Colonic mucosa (tissue), 4 donors: ENCODE measurements around the gene HINT3. TPM values are rescaled to one million over a fixed set of nuclear protein-coding genes. Genes with fewer than 3 reads are reported as not detected.

Experiments used
- DNase-seq: peaks from one replicate; pipeline ENCODE4 v3.0.0-alpha.2; 2020
- H3K27ac ChIP-seq: fragments of 200-600 bp; one replicate; pipeline ENCODE4 v1.8.0; 2021
- H3K27me3 ChIP-seq: fragments of 200-600 bp; one replicate; pipeline ENCODE4 v1.8.0; 2021
- H3K36me3 ChIP-seq: fragments of 200-600 bp; one replicate; pipeline ENCODE4 v1.8.0; 2021
- H3K4me1 ChIP-seq: fragments of 200-600 bp; one replicate; pipeline ENCODE4 v1.8.0; 2021; ENCODE audit warnings: mild to moderate bottlenecking
- H3K4me3 ChIP-seq: fragments of 200-600 bp; one replicate; pipeline ENCODE4 v1.8.0; 2021
- H3K9ac ChIP-seq, 2 donors: one replicate each; pipeline ENCODE4 v1.7.0; 2013; ENCODE audit warnings: control low read depth in 2 of 2, low read depth in 2 of 2, low read length in 2 of 2
- H3K9me3 ChIP-seq: fragments of 200-600 bp; one replicate; pipeline ENCODE4 v1.8.0; 2021
- intact Hi-C: fragments of 100-400 bp; cut with DNase I; formaldehyde crosslinking; loops from one replicate; pipeline ENCODE4 v1.14.1; 2022
- total RNA-seq, 2 donors: library from RNA; stranded (reverse); fragmentation: NEBNext Ultra II Directional in 1 of 2; extraction: Animal tissue kit (Norgen Biotek cat#: 25700) in 1 of 2; gene quantifications; one replicate each; pipeline ENCODE4 v1.2.1, GENCODE V29; 2021
- TF ChIP-seq, protein P1 (sequence below): fragments of 200-600 bp; IDR thresholded peaks from one replicate; pipeline ENCODE4 v1.8.0; 2022; ENCODE audit warnings: antibody characterized with exemption, mild to moderate bottlenecking
- donor health status: healthy.
- donor health status: DM: no; HTN: no; CAD: no.
- donor health status: DM: no; HTN: no; CAD: no.

The HINT3 gene
- total RNA-seq, 2 donors from 2014 or later, result 17.1 to 38.5 TPM

DNA sequence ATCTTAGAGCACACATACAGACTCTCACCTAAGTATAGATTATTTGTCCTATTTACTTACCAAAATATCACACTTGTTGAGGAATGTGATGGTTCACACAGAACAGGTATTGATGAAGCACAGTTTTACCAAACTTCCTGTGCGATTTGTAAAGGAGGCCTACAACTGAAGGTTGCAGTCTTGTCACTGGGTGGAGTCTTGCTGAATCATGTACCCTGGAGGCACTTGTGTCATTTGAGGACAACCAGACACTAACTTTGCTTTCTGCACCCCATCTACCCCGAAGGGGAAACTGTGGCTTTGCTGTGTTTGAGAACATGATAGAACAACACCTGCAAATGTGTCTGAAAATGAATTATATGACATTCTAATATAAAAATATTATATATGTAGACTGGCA, 32.4 kb upstream of the HINT3 start:
- no peak overlapping the region for H3K4me3 ChIP-seq
- H3K9me3 ChIP-seq, result no peaks in the 10 kb centered on the region
- TF ChIP-seq, protein P1, sequence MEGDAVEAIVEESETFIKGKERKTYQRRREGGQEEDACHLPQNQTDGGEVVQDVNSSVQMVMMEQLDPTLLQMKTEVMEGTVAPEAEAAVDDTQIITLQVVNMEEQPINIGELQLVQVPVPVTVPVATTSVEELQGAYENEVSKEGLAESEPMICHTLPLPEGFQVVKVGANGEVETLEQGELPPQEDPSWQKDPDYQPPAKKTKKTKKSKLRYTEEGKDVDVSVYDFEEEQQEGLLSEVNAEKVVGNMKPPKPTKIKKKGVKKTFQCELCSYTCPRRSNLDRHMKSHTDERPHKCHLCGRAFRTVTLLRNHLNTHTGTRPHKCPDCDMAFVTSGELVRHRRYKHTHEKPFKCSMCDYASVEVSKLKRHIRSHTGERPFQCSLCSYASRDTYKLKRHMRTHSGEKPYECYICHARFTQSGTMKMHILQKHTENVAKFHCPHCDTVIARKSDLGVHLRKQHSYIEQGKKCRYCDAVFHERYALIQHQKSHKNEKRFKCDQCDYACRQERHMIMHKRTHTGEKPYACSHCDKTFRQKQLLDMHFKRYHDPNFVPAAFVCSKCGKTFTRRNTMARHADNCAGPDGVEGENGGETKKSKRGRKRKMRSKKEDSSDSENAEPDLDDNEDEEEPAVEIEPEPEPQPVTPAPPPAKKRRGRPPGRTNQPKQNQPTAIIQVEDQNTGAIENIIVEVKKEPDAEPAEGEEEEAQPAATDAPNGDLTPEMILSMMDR, result no peak
- H3K36me3 ChIP-seq, result no peaks in the 10 kb centered on the region
- no peaks in the 10 kb centered on the region for H3K27me3 ChIP-seq
- no peak for DNase-seq
- H3K27ac ChIP-seq, result no peak overlapping the region
- no peak overlapping the region for H3K9ac ChIP-seq
- H3K4me1 ChIP-seq, result peaks cover 4% of the 10 kb centered on the region
- intact Hi-C loops, result no loop called here

DNA sequence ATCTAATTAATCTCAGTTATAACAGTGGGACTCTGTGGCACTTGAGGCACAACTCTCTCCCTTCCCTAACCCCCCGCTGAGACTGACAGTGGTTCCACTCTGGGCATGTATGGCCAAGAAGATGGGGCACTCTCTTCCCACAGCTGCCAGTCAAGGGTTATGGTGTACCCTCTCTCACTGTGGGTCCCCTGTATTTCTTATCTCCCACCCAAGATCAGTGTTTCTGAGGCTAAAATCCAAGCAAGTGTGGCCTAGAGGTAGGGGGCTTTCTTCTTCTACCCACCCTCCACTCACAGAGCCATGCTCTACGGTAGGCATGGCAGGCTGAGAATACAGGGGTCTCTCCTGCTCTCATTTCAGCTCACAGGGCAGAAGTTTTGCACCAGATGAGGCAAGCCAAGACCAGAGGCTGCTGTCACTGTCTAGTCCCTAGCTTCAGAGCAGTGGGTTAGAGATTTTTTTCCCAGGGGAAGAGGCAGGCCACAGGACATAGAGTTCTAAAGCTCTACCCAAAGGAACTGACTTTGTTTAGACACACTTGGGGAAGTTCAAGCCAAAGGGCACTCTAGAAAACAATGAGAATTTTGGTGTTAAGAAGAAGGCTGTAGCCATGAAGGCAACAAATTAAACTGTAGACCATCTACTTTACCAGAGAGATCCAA, 31.7 kb upstream of the HINT3 start:
- no peak overlapping the region for H3K9ac ChIP-seq
- H3K4me3 ChIP-seq, result no peak overlapping the region
- H3K9me3 ChIP-seq, result no peaks in the 10 kb centered on the region
- no peaks in the 10 kb centered on the region for H3K27me3 ChIP-seq
- intact Hi-C loops, result no loop called here
- DNase-seq, result no peak
- no peak overlapping the region for H3K27ac ChIP-seq
- TF ChIP-seq, protein P1, result no peak
- peaks cover 4% of the 10 kb centered on the region for H3K4me1 ChIP-seq
- no peaks in the 10 kb centered on the region for H3K36me3 ChIP-seq

DNA sequence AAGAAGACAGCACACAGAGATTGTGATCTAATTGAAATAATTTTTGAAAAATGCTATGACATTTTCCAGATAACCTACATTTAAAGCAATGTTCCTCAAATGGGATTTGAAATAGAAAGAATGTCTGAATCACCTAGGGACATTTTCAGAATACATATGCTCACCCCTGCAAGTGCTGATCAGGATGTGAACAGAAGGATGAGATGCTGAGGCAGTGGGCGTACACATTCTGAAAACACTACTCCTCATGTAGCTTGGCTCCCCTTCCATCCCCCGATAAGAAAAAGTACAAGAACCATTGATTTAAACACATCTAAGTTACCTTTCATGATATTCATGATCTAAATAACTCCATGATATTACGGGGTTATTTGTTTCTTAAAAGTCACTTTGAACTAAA, 29.9 kb upstream of the HINT3 start:
- TF ChIP-seq, protein P1, result no peak
- H3K27ac ChIP-seq, result no peak overlapping the region
- H3K36me3 ChIP-seq, result no peaks in the 10 kb centered on the region

DNA sequence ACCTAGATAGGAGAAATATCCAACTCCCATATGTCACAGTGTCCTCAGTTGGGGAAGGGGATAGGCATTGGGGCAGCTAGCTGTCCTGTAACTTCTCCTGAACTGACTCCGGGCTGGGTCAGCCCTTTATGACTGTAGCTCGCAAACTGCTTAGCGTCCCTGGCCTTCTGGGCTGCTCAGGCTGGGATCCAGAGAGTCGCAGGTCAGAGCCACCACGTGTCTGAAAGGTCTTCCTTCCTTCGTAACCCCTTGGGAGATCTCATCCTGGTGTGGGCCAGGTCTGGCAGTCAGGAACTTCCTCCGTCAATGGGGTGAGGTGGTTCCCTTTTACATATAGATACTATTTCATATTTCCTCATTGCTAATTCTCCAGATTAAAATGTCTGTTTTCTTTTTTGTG, 28.8 kb upstream of the HINT3 start:
- intact Hi-C loops, result no loop called here
- no peaks in the 10 kb centered on the region for H3K27me3 ChIP-seq
- no peaks in the 10 kb centered on the region for H3K9me3 ChIP-seq
- TF ChIP-seq, protein P1, result no peak
- H3K9ac ChIP-seq, result no peak overlapping the region
- no peak overlapping the region for H3K27ac ChIP-seq
- no peaks in the 10 kb centered on the region for H3K36me3 ChIP-seq
- no peak for DNase-seq
- no peak overlapping the region for H3K4me3 ChIP-seq
- peaks cover 4% of the 10 kb centered on the region for H3K4me1 ChIP-seq

More for the DNA sequence above, 29.9 kb upstream of the HINT3 start:
- Histone ChIP-seq H3K9ac (no peak overlapping the region), H3K4me3 (no peak overlapping the region), H3K27me3 (no peaks in the 10 kb centered on the region), H3K9me3 (no peaks in the 10 kb centered on the region), H3K4me1 (peaks cover 4% of the 10 kb centered on the region)
- no peak for DNase-seq
- intact Hi-C loops, result no loop called here

DNA sequence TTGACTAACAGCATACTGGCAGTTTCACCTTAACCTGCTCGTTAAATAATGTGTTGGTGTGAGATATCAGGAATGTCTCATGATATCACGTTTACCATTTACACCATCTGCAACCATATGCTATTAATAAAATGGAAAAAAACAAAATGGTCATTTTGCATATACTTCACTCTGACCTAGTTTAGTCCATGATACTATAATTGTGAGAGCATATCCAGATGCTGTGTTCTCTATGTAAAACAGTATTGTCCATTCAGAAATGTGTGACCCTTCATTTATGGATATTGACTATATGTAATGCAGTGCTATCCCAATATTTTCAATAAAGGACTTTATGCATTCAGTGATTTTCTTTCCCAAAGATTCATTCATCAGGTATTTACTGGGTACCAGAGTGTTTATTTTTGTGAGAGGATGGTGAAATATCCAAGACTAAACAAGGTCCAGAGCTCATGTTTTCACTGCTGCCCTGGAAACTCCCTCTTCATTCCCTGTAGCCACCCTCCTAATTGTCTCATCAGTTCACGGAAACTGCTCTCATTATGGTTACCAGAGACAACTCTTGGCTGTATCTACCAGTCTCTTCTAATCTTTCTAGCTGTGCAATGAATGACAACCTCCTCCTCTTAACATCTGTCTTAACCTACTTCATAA, 25.7 kb upstream of the HINT3 start:
- TF ChIP-seq, protein P1, result no peak
- H3K4me1 ChIP-seq, result no peaks in the 10 kb centered on the region
- intact Hi-C loops, result no loop called here
- H3K27me3 ChIP-seq, result no peaks in the 10 kb centered on the region
- no peak overlapping the region for H3K9ac ChIP-seq
- H3K36me3 ChIP-seq, result no peaks in the 10 kb centered on the region
- H3K27ac ChIP-seq, result no peak overlapping the region
- H3K4me3 ChIP-seq, result no peak overlapping the region
- no peak for DNase-seq
- H3K9me3 ChIP-seq, result no peaks in the 10 kb centered on the region
